ENCODE results near the gene GYG2. TPM values are rescaled to one million over a fixed set of nuclear protein-coding genes. Genes with fewer than 3 reads are reported as not detected.

GYG2 gene
- polyA plus RNA-seq, 1 of the 3 experiments (the other 2 are of a cell fraction), result 1.8 TPM

DNA sequence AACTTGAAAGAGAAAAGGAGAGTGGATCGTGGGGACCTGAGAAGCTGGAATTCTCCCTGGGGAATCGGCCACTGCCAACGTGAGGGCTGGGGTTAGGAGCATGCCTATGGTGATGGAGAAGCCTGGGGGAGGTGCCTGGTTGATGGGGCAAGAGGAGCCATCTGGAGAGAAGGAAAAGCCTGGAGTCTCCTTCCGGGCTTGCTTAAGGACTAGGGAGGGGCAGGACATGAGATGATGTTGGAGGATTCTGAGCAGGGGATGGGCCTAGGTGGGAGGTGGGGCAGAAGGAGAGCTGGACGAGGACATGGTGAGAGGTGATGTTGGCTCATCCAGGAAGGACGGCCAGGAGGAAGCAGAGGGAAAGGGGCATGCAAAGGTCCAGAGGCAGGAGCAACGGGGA lies 35.0 kb upstream of the GYG2 start:
- H3K4me3 ChIP-seq (ENCODE audit: low read depth in 2 of 2, low read length in 1 of 2), result no peak overlapping the region
- DNase-seq, result no peak
- H2AFZ ChIP-seq (ENCODE audit: low read depth), result no peak overlapping the region
- H3K27me3 ChIP-seq (ENCODE audit: insufficient read depth), result peaks cover 6% of the 10 kb centered on the region; the same call in 1 of the 2 replicates
- no peak overlapping the region for H3K27ac ChIP-seq (ENCODE audit: low read depth in 2 of 2, low read length in 1 of 2)
- H3K36me3 ChIP-seq (replicated peaks in 1 of 2; ENCODE audit: control insufficient read depth in 1 of 2, insufficient read depth in 2 of 2, low read length in 1 of 2), result no peaks in the 10 kb centered on the region
- POLR2A ChIA-PET, result no interaction called here
- H3F3A ChIP-seq (replicated peaks; ENCODE audit: insufficient read depth), result no peaks in the 10 kb centered on the region
- H3K9ac ChIP-seq, result no peak overlapping the region
- no peak overlapping the region for H3K4me2 ChIP-seq
- H3K9me3 ChIP-seq, result no peaks in the 10 kb centered on the region
- H4K20me1 ChIP-seq (ENCODE audit: insufficient read depth), result no peaks in the 10 kb centered on the region
- TF ChIP-seq TCF12 (IDR thresholded peaks at IDR 0.05) (no peak), POLR2AphosphoS5 (IDR thresholded peaks at IDR 0.05; ENCODE audit: low read depth, low read length) (no peak), MEF2A (IDR thresholded peaks at IDR 0.05; ENCODE audit: borderline replicate concordance, low read depth) (no peak), EZH2phosphoT487 (IDR thresholded peaks at IDR 0.05; ENCODE audit: borderline replicate concordance, low read depth) (no peak), TEAD4 (IDR thresholded peaks at IDR 0.05; ENCODE audit: borderline replicate concordance, insufficient read depth) (no peak), JUND (IDR thresholded peaks at IDR 0.05) (no peak), RXRA (IDR thresholded peaks at IDR 0.05; ENCODE audit: borderline replicate concordance, low read depth) (no peak), YY1 (IDR thresholded peaks at IDR 0.05; ENCODE audit: low read depth) (no peak), FOXJ3 (CRISPR knock-in tag; IDR thresholded peaks at IDR 0.05) (no peak)
- TF ChIP-seq, protein P1, sequence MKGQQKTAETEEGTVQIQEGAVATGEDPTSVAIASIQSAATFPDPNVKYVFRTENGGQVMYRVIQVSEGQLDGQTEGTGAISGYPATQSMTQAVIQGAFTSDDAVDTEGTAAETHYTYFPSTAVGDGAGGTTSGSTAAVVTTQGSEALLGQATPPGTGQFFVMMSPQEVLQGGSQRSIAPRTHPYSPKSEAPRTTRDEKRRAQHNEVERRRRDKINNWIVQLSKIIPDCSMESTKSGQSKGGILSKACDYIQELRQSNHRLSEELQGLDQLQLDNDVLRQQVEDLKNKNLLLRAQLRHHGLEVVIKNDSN (IDR thresholded peaks at IDR 0.05; ENCODE audit: borderline replicate concordance, low read depth), result no peak
- TF ChIP-seq, protein P2, sequence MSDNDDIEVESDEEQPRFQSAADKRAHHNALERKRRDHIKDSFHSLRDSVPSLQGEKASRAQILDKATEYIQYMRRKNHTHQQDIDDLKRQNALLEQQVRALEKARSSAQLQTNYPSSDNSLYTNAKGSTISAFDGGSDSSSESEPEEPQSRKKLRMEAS (IDR thresholded peaks at IDR 0.05; ENCODE audit: low read depth), result no peak
- TF ChIP-seq, protein P3, sequence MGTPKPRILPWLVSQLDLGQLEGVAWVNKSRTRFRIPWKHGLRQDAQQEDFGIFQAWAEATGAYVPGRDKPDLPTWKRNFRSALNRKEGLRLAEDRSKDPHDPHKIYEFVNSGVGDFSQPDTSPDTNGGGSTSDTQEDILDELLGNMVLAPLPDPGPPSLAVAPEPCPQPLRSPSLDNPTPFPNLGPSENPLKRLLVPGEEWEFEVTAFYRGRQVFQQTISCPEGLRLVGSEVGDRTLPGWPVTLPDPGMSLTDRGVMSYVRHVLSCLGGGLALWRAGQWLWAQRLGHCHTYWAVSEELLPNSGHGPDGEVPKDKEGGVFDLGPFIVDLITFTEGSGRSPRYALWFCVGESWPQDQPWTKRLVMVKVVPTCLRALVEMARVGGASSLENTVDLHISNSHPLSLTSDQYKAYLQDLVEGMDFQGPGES (IDR thresholded peaks at IDR 0.05; ENCODE audit: low read depth, low read length), result no peak
- TF ChIP-seq, protein P4, sequence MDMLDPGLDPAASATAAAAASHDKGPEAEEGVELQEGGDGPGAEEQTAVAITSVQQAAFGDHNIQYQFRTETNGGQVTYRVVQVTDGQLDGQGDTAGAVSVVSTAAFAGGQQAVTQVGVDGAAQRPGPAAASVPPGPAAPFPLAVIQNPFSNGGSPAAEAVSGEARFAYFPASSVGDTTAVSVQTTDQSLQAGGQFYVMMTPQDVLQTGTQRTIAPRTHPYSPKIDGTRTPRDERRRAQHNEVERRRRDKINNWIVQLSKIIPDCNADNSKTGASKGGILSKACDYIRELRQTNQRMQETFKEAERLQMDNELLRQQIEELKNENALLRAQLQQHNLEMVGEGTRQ (IDR thresholded peaks at IDR 0.05; ENCODE audit: borderline replicate concordance, low read depth, low read length), result no peak
- WGBS (ENCODE audit: low lambda C conversion rate), result 27% methylated on average over 7 of the region's 7 CpGs
- H3K9me2 ChIP-seq, result no peaks in the 10 kb centered on the region
- H3K4me1 ChIP-seq (ENCODE audit: control insufficient read depth in 1 of 2, insufficient read depth in 2 of 2, low read depth in 1 of 2, low read length in 1 of 2), result no peaks in the 10 kb centered on the region
- CTCF ChIA-PET, result no interaction called here
- no peaks in the 10 kb centered on the region for H3K79me2 ChIP-seq (ENCODE audit: insufficient read depth)

DNA sequence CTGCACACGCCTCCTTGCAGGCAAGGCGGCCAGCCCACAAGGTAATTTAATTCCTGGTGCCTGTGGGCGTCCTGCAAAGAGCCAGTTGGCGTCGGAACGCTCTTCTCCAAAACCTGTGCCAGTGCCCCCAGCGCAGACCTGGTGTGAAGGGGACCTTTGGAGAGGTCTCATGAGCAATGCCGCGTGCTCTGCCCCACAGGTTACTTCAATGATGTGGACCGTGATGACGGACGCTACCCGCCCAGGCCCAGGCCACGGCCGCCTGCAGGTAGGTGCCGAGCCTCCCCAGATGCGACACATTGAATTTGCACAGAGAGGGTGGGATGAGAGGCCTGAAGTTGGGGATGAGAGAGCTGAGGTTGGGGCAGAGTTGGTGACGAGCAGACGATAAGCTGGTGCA lies 34.4 kb upstream of the GYG2 start:
- Histone ChIP-seq H3K9me2 (no peaks in the 10 kb centered on the region), H3K27me3 (ENCODE audit: insufficient read depth) (no peaks in the 10 kb centered on the region; the same call in 1 of the 2 replicates), H3K27ac (ENCODE audit: low read depth in 2 of 2, low read length in 1 of 2) (no peak overlapping the region), H3F3A (replicated peaks; ENCODE audit: insufficient read depth) (no peaks in the 10 kb centered on the region), H3K4me2 (no peak overlapping the region), H4K20me1 (ENCODE audit: insufficient read depth) (no peaks in the 10 kb centered on the region), H3K4me3 (ENCODE audit: low read depth in 2 of 2, low read length in 1 of 2) (no peak overlapping the region), H3K9ac (no peak overlapping the region), H3K36me3 (replicated peaks in 1 of 2; ENCODE audit: control insufficient read depth in 1 of 2, insufficient read depth in 2 of 2, low read length in 1 of 2) (no peaks in the 10 kb centered on the region), H2AFZ (ENCODE audit: low read depth) (no peak overlapping the region), H3K79me2 (ENCODE audit: insufficient read depth) (no peaks in the 10 kb centered on the region), H3K9me3 (no peaks in the 10 kb centered on the region), H3K4me1 (ENCODE audit: control insufficient read depth in 1 of 2, insufficient read depth in 2 of 2, low read depth in 1 of 2, low read length in 1 of 2) (no peaks in the 10 kb centered on the region)
- DNase-seq, result no peak
- ChIA-PET CTCF (no interaction called here), POLR2A (no interaction called here)
- WGBS (ENCODE audit: low lambda C conversion rate), result 53% methylated on average over 19 of the region's 19 CpGs
- TF ChIP-seq NRF1 (IDR thresholded peaks at IDR 0.05; ENCODE audit: low read depth, low read length), result no peak
- no peak for TF ChIP-seq TEAD4 (IDR thresholded peaks at IDR 0.05; ENCODE audit: borderline replicate concordance, insufficient read depth)
- TF ChIP-seq, protein P5, sequence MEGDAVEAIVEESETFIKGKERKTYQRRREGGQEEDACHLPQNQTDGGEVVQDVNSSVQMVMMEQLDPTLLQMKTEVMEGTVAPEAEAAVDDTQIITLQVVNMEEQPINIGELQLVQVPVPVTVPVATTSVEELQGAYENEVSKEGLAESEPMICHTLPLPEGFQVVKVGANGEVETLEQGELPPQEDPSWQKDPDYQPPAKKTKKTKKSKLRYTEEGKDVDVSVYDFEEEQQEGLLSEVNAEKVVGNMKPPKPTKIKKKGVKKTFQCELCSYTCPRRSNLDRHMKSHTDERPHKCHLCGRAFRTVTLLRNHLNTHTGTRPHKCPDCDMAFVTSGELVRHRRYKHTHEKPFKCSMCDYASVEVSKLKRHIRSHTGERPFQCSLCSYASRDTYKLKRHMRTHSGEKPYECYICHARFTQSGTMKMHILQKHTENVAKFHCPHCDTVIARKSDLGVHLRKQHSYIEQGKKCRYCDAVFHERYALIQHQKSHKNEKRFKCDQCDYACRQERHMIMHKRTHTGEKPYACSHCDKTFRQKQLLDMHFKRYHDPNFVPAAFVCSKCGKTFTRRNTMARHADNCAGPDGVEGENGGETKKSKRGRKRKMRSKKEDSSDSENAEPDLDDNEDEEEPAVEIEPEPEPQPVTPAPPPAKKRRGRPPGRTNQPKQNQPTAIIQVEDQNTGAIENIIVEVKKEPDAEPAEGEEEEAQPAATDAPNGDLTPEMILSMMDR (IDR thresholded peaks at IDR 0.05), result no peak
- TF ChIP-seq TCF12 (IDR thresholded peaks at IDR 0.05), result no peak
- TF ChIP-seq FOXM1 (IDR thresholded peaks at IDR 0.05; ENCODE audit: low read depth), result no peak
- no peak for TF ChIP-seq SMC3 (IDR thresholded peaks at IDR 0.05; ENCODE audit: low read depth, low read length)
- no peak for TF ChIP-seq TAF1 (IDR thresholded peaks at IDR 0.05; ENCODE audit: borderline replicate concordance, low read depth, low read length)
- no peak for TF ChIP-seq RCOR1 (IDR thresholded peaks at IDR 0.05; ENCODE audit: low read length)
- TF ChIP-seq RAD21 (IDR thresholded peaks at IDR 0.05; ENCODE audit: low read length), result no peak
- TF ChIP-seq ELF1 (IDR thresholded peaks at IDR 0.05), result no peak
- no peak for TF ChIP-seq FOXJ3 (CRISPR knock-in tag; IDR thresholded peaks at IDR 0.05)
- TF ChIP-seq, protein P6, sequence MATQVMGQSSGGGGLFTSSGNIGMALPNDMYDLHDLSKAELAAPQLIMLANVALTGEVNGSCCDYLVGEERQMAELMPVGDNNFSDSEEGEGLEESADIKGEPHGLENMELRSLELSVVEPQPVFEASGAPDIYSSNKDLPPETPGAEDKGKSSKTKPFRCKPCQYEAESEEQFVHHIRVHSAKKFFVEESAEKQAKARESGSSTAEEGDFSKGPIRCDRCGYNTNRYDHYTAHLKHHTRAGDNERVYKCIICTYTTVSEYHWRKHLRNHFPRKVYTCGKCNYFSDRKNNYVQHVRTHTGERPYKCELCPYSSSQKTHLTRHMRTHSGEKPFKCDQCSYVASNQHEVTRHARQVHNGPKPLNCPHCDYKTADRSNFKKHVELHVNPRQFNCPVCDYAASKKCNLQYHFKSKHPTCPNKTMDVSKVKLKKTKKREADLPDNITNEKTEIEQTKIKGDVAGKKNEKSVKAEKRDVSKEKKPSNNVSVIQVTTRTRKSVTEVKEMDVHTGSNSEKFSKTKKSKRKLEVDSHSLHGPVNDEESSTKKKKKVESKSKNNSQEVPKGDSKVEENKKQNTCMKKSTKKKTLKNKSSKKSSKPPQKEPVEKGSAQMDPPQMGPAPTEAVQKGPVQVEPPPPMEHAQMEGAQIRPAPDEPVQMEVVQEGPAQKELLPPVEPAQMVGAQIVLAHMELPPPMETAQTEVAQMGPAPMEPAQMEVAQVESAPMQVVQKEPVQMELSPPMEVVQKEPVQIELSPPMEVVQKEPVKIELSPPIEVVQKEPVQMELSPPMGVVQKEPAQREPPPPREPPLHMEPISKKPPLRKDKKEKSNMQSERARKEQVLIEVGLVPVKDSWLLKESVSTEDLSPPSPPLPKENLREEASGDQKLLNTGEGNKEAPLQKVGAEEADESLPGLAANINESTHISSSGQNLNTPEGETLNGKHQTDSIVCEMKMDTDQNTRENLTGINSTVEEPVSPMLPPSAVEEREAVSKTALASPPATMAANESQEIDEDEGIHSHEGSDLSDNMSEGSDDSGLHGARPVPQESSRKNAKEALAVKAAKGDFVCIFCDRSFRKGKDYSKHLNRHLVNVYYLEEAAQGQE (IDR thresholded peaks at IDR 0.05; ENCODE audit: low read depth, low read length), result no peak

Data from SK-N-SH (cell line).